Measurements from ENCODE around the gene MAP3K20.
"Not testable (repeated sequence)": the region's sequence is repeated elsewhere in the genome, so short reads cannot be mapped to it uniquely, and the experiment has no call there.

MAP3K20 gene

GRCh38 chr2:173199294-173199693 is 123.6 kb downstream of the MAP3K20 start:
- H3K27me3 ChIP-seq (ENCODE audit: control insufficient read depth in 1 of 2, insufficient read depth in 2 of 2, low read length in 2 of 2), result no peaks in the 10 kb centered on the region
- no peaks in the 10 kb centered on the region for H3K9me3 ChIP-seq (ENCODE audit: control insufficient read depth in 2 of 2, low read length in 2 of 2)
- peaks cover 6 to 11% of the 10 kb centered on the region in 2 donors for H3K36me3 ChIP-seq (ENCODE audit: control insufficient read depth in 2 of 2, insufficient read depth in 2 of 2, low read length in 2 of 2)
- no peak overlapping the region for H3K4me3 ChIP-seq (ENCODE audit: low read length in 2 of 2)
- peaks cover 9% of the 10 kb centered on the region for H3K4me1 ChIP-seq (ENCODE audit: control insufficient read depth, insufficient read depth, low read length)
- no peak overlapping the region for H3K27ac ChIP-seq (ENCODE audit: low read length)
- no peak overlapping the region for H3K9ac ChIP-seq (ENCODE audit: low read length in 2 of 2)

GRCh38 chr2:173202570-173202969 is 126.9 kb downstream of the MAP3K20 start:
- no peak overlapping the region for H3K9ac ChIP-seq (ENCODE audit: low read length in 2 of 2)
- peaks cover 9% of the 10 kb centered on the region for H3K4me1 ChIP-seq (ENCODE audit: control insufficient read depth, insufficient read depth, low read length)
- H3K27ac ChIP-seq (ENCODE audit: low read length), result peak overlapping the region; percentile 26
- no peaks in the 10 kb centered on the region for H3K27me3 ChIP-seq (ENCODE audit: control insufficient read depth in 1 of 2, insufficient read depth in 2 of 2, low read length in 2 of 2)
- H3K36me3 ChIP-seq (ENCODE audit: control insufficient read depth in 2 of 2, insufficient read depth in 2 of 2, low read length in 2 of 2), result peaks cover 6 to 11% of the 10 kb centered on the region in 2 donors
- H3K9me3 ChIP-seq (ENCODE audit: control insufficient read depth in 2 of 2, low read length in 2 of 2), result no peaks in the 10 kb centered on the region
- no peak overlapping the region for H3K4me3 ChIP-seq (ENCODE audit: low read length in 2 of 2)

- Histone ChIP-seq H3K36me3 (ENCODE audit: control insufficient read depth in 2 of 2, insufficient read depth in 2 of 2, low read length in 2 of 2) (no peaks in the 10 kb centered on the region), H3K4me1 (ENCODE audit: control insufficient read depth, insufficient read depth, low read length) (peaks cover 9% of the 10 kb centered on the region), H3K4me3 (ENCODE audit: low read length in 2 of 2) (no peak overlapping the region), H3K27me3 (ENCODE audit: control insufficient read depth in 1 of 2, insufficient read depth in 2 of 2, low read length in 2 of 2) (no peaks in the 10 kb centered on the region), H3K9me3 (ENCODE audit: control insufficient read depth in 2 of 2, low read length in 2 of 2) (no peaks in the 10 kb centered on the region), H3K9ac (ENCODE audit: low read length in 2 of 2) (no peak overlapping the region), H3K27ac (ENCODE audit: low read length) (no peak overlapping the region)
Observed at GRCh38 chr2:173204316-173204715, 128.7 kb downstream of the MAP3K20 start.

GRCh38 chr2:173205375-173205774 is 129.7 kb downstream of the MAP3K20 start:
- Histone ChIP-seq H3K9me3 (ENCODE audit: control insufficient read depth in 2 of 2, low read length in 2 of 2) (no peaks in the 10 kb centered on the region), H3K4me1 (ENCODE audit: control insufficient read depth, insufficient read depth, low read length) (peaks cover 9% of the 10 kb centered on the region), H3K36me3 (ENCODE audit: control insufficient read depth in 2 of 2, insufficient read depth in 2 of 2, low read length in 2 of 2) (no peaks in the 10 kb centered on the region), H3K27ac (ENCODE audit: low read length) (peak overlapping the region; percentile 68), H3K9ac (ENCODE audit: low read length in 2 of 2) (no peak overlapping the region), H3K4me3 (ENCODE audit: low read length in 2 of 2) (no peak overlapping the region), H3K27me3 (ENCODE audit: control insufficient read depth in 1 of 2, insufficient read depth in 2 of 2, low read length in 2 of 2) (no peaks in the 10 kb centered on the region)

- H3K9me3 ChIP-seq (ENCODE audit: control insufficient read depth in 2 of 2, low read length in 2 of 2); H3K36me3 ChIP-seq (ENCODE audit: control insufficient read depth in 2 of 2, insufficient read depth in 2 of 2, low read length in 2 of 2); H3K27me3 ChIP-seq (ENCODE audit: control insufficient read depth in 1 of 2, insufficient read depth in 2 of 2, low read length in 2 of 2); H3K4me3 ChIP-seq (ENCODE audit: low read length in 2 of 2): not testable (repeated sequence)
- peak overlapping the region; percentile 68 for H3K27ac ChIP-seq (ENCODE audit: low read length)
- peaks cover 18% of the 10 kb centered on the region for H3K4me1 ChIP-seq (ENCODE audit: control insufficient read depth, insufficient read depth, low read length)
- peak overlapping the region in 1 of 2 donors; percentile 22 for H3K9ac ChIP-seq (ENCODE audit: low read length in 2 of 2)
Observed at GRCh38 chr2:173207124-173207523, 131.5 kb downstream of the MAP3K20 start.

- H3K9ac ChIP-seq (ENCODE audit: low read length in 2 of 2), result peak overlapping the region; percentile 51 to 60
- no peak overlapping the region for H3K4me3 ChIP-seq (ENCODE audit: low read length in 2 of 2)
- no peaks in the 10 kb centered on the region for H3K27me3 ChIP-seq (ENCODE audit: control insufficient read depth in 1 of 2, insufficient read depth in 2 of 2, low read length in 2 of 2)
- H3K4me1 ChIP-seq (ENCODE audit: control insufficient read depth, insufficient read depth, low read length), result peaks cover 39% of the 10 kb centered on the region
- peak overlapping the region; percentile 82 for H3K27ac ChIP-seq (ENCODE audit: low read length)
- H3K36me3 ChIP-seq (ENCODE audit: control insufficient read depth in 2 of 2, insufficient read depth in 2 of 2, low read length in 2 of 2), result peaks cover 3 to 6% of the 10 kb centered on the region in 2 donors
- H3K9me3 ChIP-seq (ENCODE audit: control insufficient read depth in 2 of 2, low read length in 2 of 2), result no peaks in the 10 kb centered on the region
Observed at GRCh38 chr2:173210270-173211196, 134.9 kb downstream of the MAP3K20 start.

- Histone ChIP-seq H3K9ac (ENCODE audit: low read length in 2 of 2) (no peak overlapping the region), H3K9me3 (ENCODE audit: control insufficient read depth in 2 of 2, low read length in 2 of 2) (no peaks in the 10 kb centered on the region), H3K4me3 (ENCODE audit: low read length in 2 of 2) (no peak overlapping the region), H3K4me1 (ENCODE audit: control insufficient read depth, insufficient read depth, low read length) (peaks cover 46% of the 10 kb centered on the region), H3K27ac (ENCODE audit: low read length) (peak overlapping the region; percentile 4), H3K27me3 (ENCODE audit: control insufficient read depth in 1 of 2, insufficient read depth in 2 of 2, low read length in 2 of 2) (no peaks in the 10 kb centered on the region), H3K36me3 (ENCODE audit: control insufficient read depth in 2 of 2, insufficient read depth in 2 of 2, low read length in 2 of 2) (peaks cover 3 to 6% of the 10 kb centered on the region in 2 donors)
Observed at GRCh38 chr2:173213181-173213580, 137.5 kb downstream of the MAP3K20 start.

GRCh38 chr2:173214213-173214612 is 138.6 kb downstream of the MAP3K20 start:
- Histone ChIP-seq H3K36me3 (ENCODE audit: control insufficient read depth in 2 of 2, insufficient read depth in 2 of 2, low read length in 2 of 2) (peaks cover 3 to 6% of the 10 kb centered on the region in 2 donors), H3K9me3 (ENCODE audit: control insufficient read depth in 2 of 2, low read length in 2 of 2) (no peaks in the 10 kb centered on the region), H3K9ac (ENCODE audit: low read length in 2 of 2) (no peak overlapping the region), H3K27me3 (ENCODE audit: control insufficient read depth in 1 of 2, insufficient read depth in 2 of 2, low read length in 2 of 2) (no peaks in the 10 kb centered on the region), H3K27ac (ENCODE audit: low read length) (peak overlapping the region; percentile 4), H3K4me1 (ENCODE audit: control insufficient read depth, insufficient read depth, low read length) (peaks cover 52% of the 10 kb centered on the region), H3K4me3 (ENCODE audit: low read length in 2 of 2) (no peak overlapping the region)

GRCh38 chr2:173215316-173215715 is 139.7 kb downstream of the MAP3K20 start:
- H3K4me1 ChIP-seq (ENCODE audit: control insufficient read depth, insufficient read depth, low read length), result peaks cover 52% of the 10 kb centered on the region
- peaks cover 3 to 6% of the 10 kb centered on the region in 2 donors for H3K36me3 ChIP-seq (ENCODE audit: control insufficient read depth in 2 of 2, insufficient read depth in 2 of 2, low read length in 2 of 2)
- no peaks in the 10 kb centered on the region for H3K9me3 ChIP-seq (ENCODE audit: control insufficient read depth in 2 of 2, low read length in 2 of 2)
- peak overlapping the region; percentile 67 for H3K27ac ChIP-seq (ENCODE audit: low read length)
- no peak overlapping the region for H3K9ac ChIP-seq (ENCODE audit: low read length in 2 of 2)
- no peak overlapping the region for H3K4me3 ChIP-seq (ENCODE audit: low read length in 2 of 2)
- H3K27me3 ChIP-seq (ENCODE audit: control insufficient read depth in 1 of 2, insufficient read depth in 2 of 2, low read length in 2 of 2), result no peaks in the 10 kb centered on the region

- no peaks in the 10 kb centered on the region for H3K27me3 ChIP-seq (ENCODE audit: control insufficient read depth in 1 of 2, insufficient read depth in 2 of 2, low read length in 2 of 2)
- peaks cover 3 to 5% of the 10 kb centered on the region in 2 donors for H3K36me3 ChIP-seq (ENCODE audit: control insufficient read depth in 2 of 2, insufficient read depth in 2 of 2, low read length in 2 of 2)
- H3K4me3 ChIP-seq (ENCODE audit: low read length in 2 of 2), result no peak overlapping the region
- H3K4me1 ChIP-seq (ENCODE audit: control insufficient read depth, insufficient read depth, low read length), result peaks cover 49% of the 10 kb centered on the region
- no peaks in the 10 kb centered on the region for H3K9me3 ChIP-seq (ENCODE audit: control insufficient read depth in 2 of 2, low read length in 2 of 2)
- H3K9ac ChIP-seq (ENCODE audit: low read length in 2 of 2), result no peak overlapping the region
- peak overlapping the region; percentile 67 for H3K27ac ChIP-seq (ENCODE audit: low read length)
Observed at GRCh38 chr2:173216051-173216450, 140.4 kb downstream of the MAP3K20 start.

GRCh38 chr2:173216668-173217067 is 141.0 kb downstream of the MAP3K20 start:
- peaks cover 43% of the 10 kb centered on the region for H3K4me1 ChIP-seq (ENCODE audit: control insufficient read depth, insufficient read depth, low read length)
- peak overlapping the region; percentile 67 for H3K27ac ChIP-seq (ENCODE audit: low read length)
- H3K27me3 ChIP-seq (ENCODE audit: control insufficient read depth in 1 of 2, insufficient read depth in 2 of 2, low read length in 2 of 2), result no peaks in the 10 kb centered on the region
- H3K9me3 ChIP-seq (ENCODE audit: control insufficient read depth in 2 of 2, low read length in 2 of 2), result no peaks in the 10 kb centered on the region
- no peak overlapping the region for H3K9ac ChIP-seq (ENCODE audit: low read length in 2 of 2)
- peaks cover 2% of the 10 kb centered on the region in 2 donors for H3K36me3 ChIP-seq (ENCODE audit: control insufficient read depth in 2 of 2, insufficient read depth in 2 of 2, low read length in 2 of 2)
- H3K4me3 ChIP-seq (ENCODE audit: low read length in 2 of 2), result peak overlapping the region; percentile 10 to 64

All from stomach smooth muscle (tissue), 2 donors.